HCT116 (cell line): ENCODE measurements around the gene KRT38. TPM values are rescaled to one million over a fixed set of nuclear protein-coding genes. Genes with fewer than 3 reads are reported as not detected.

ENCODE experiments used
- ATAC-seq: fragments of 200-7000 bp; cut with Tn5 transposase; 2 replicates; pipeline ENCODE4 v1.9.1; 2020; ENCODE audit warnings: mild to moderate bottlenecking, moderate library complexity
- BruUV-seq: library from RNA; stranded (reverse); fragments of 400-500 nt; replicated peaks from 2 replicates; lab custom pipeline; 2021; lab: Mats Ljungman, UMichigan
- CTCF ChIA-PET: fragments of 300-600 bp; sonication (Branson Sonifier 250); formaldehyde crosslinking; loops from one replicate; lab custom pipeline; 2021; ENCODE audit warnings: antibody characterized with exemption; lab: Charles Lee
- POLR2A ChIA-PET: fragments of 300-600, 350-600 bp; sonication (Branson Sonifier 250); formaldehyde crosslinking; loops from one replicate; lab custom pipeline; 2021; ENCODE audit warnings: antibody characterized with exemption; lab: Charles Lee
- RAD21 ChIA-PET, 2 experiments: fragments of 300-600 bp; sonication (Branson Sonifier 250); formaldehyde crosslinking; loops; one replicate each; lab custom pipeline; 2023; ENCODE audit warnings: low total read pairs in 2 of 2; ENCODE audit not compliant: uncharacterized antibody in 2 of 2, unreplicated experiment in 2 of 2, low non-redundant PET in 1 of 2; lab: Charles Lee
- DNase-seq: peaks from one replicate; pipeline ENCODE4 v3.0.0-alpha.2; 2010; ENCODE audit warnings: low read depth, low spot score
- H2AFZ ChIP-seq: fragments of 200-600 bp; shearing (Covaris generic), sonication (generic); 2 replicates; pipeline ENCODE4 v1.6.1; 2017; ENCODE audit warnings: low read depth, mixed run types, mixed read lengths, antibody characterized with exemption, low read length; ENCODE audit not compliant: poor library complexity, severe bottlenecking
- H3K27ac ChIP-seq: 2 replicates; pipeline ENCODE4 v1.5.1; 2012; ENCODE audit warnings: low read depth, low read length
- H3K27me3 ChIP-seq: fragments of 200-600 bp; sonication (generic); 2 replicates; pipeline ENCODE4 v1.6.1; 2016; ENCODE audit warnings: mixed run types, low read length, mixed read lengths; ENCODE audit not compliant: insufficient read depth
- H3K36me3 ChIP-seq, 2 experiments: fragments of 200-500 bp in 1 of 2; fragments of 200-600 bp in 1 of 2; sonication (Bioruptor generic) in 1 of 2; sonication (generic) in 1 of 2; 2 replicates each; pipeline versions ENCODE4 v1.5.1 to v1.6.1; 2014 to 2016; ENCODE audit warnings: low read length in 2 of 2, inconsistent platforms in 1 of 2, mixed read lengths in 1 of 2, mixed run types in 1 of 2; ENCODE audit not compliant: insufficient read depth in 2 of 2, control insufficient read depth in 1 of 2
- H3K4me1 ChIP-seq, 2 experiments: fragments of 200-600 bp in 1 of 2; sonication (generic) in 1 of 2; 2 replicates each; pipeline versions ENCODE4 v1.5.1 to v1.6.1; 2012 to 2017; ENCODE audit warnings: low read length in 2 of 2, inconsistent platforms in 1 of 2, mild to moderate bottlenecking in 1 of 2, mixed read lengths in 1 of 2, mixed run types in 1 of 2, moderate library complexity in 1 of 2; ENCODE audit not compliant: insufficient read depth in 2 of 2, control insufficient read depth in 1 of 2
- H3K4me2 ChIP-seq: fragments of 200-600 bp; sonication (generic); 2 replicates; pipeline ENCODE4 v1.6.1; 2017; ENCODE audit warnings: mixed run types, low read length, mixed read lengths
- H3K4me3 ChIP-seq, 2 experiments: fragments of 200-600 bp in 1 of 2; sonication (generic) in 1 of 2; replicated peaks in 1 of 2; 2 replicates each; pipeline ENCODE4 v1.5.1; 2011 to 2016; ENCODE audit warnings: low read length in 2 of 2, control low read depth in 1 of 2, low read depth in 1 of 2, mild to moderate bottlenecking in 1 of 2, mixed read lengths in 1 of 2, mixed run types in 1 of 2
- H3K79me2 ChIP-seq: fragments of 200-600 bp; sonication (generic); 2 replicates; pipeline ENCODE4 v1.6.1; 2017; ENCODE audit warnings: mild to moderate bottlenecking, mixed run types, low read length, moderate library complexity, mixed read lengths; ENCODE audit not compliant: insufficient read depth
- H3K9ac ChIP-seq: fragments of 200-600 bp; sonication (generic); 2 replicates; pipeline ENCODE4 v1.6.1; 2016; ENCODE audit warnings: low read length, mixed read lengths
- H3K9me2 ChIP-seq: fragments of 200-600 bp; sonication (generic), shearing (Covaris generic); 2 replicates; pipeline ENCODE4 v1.6.1; 2017; ENCODE audit warnings: mixed run types, mild to moderate bottlenecking, moderate library complexity; ENCODE audit not compliant: insufficient read depth
- H3K9me3 ChIP-seq, 2 experiments: fragments of 200-500 bp in 1 of 2; fragments of 200-600 bp in 1 of 2; sonication (Bioruptor generic) in 1 of 2; sonication (generic) in 1 of 2; 2 replicates each; pipeline ENCODE4 v1.6.1; 2014 to 2017; ENCODE audit warnings: low read length in 2 of 2, mixed read lengths in 2 of 2, inconsistent platforms in 1 of 2, low read depth in 1 of 2, mild to moderate bottlenecking in 1 of 2, mixed run types in 1 of 2, moderate library complexity in 1 of 2; ENCODE audit not compliant: control insufficient read depth in 1 of 2, insufficient read depth in 1 of 2
- H4K20me1 ChIP-seq: fragments of 200-600 bp; sonication (generic), shearing (Covaris generic); 2 replicates; pipeline ENCODE4 v1.6.1; 2017; ENCODE audit warnings: mixed run types, mild to moderate bottlenecking, moderate library complexity; ENCODE audit not compliant: insufficient read depth
- CBX3 ChIP-seq: IDR thresholded peaks from 2 replicates; pipeline ENCODE4 v1.6.1; 2012; ENCODE audit warnings: low read depth
- CEBPB ChIP-seq: IDR thresholded peaks from 2 replicates; pipeline ENCODE4 v1.6.1; 2012; ENCODE audit warnings: low read depth
- EGR1 ChIP-seq: IDR thresholded peaks from 2 replicates; pipeline ENCODE4 v1.6.1; 2012; ENCODE audit warnings: low read depth
- ELF1 ChIP-seq: IDR thresholded peaks from 2 replicates; pipeline ENCODE4 v1.6.1; 2012; ENCODE audit warnings: low read depth, borderline replicate concordance
- EZH2 ChIP-seq: fragments of 200-600 bp; sonication (generic); IDR thresholded peaks from 2 replicates; pipeline ENCODE4 v1.6.1; 2017; ENCODE audit warnings: antibody characterized with exemption, mixed run types
- EZH2phosphoT487 ChIP-seq: fragments of 200-600 bp; IDR thresholded peaks from 2 replicates; pipeline ENCODE4 v1.6.1; 2018; ENCODE audit warnings: antibody characterized with exemption, borderline replicate concordance
- FOSL1 ChIP-seq: IDR thresholded peaks from 2 replicates; pipeline ENCODE4 v1.6.1; 2012; ENCODE audit warnings: low read depth
- JUND ChIP-seq: IDR thresholded peaks from 2 replicates; pipeline ENCODE4 v1.6.1; 2012
- MAX ChIP-seq: IDR thresholded peaks from 2 replicates; pipeline ENCODE4 v1.6.1; 2012
- POLR2AphosphoS5 ChIP-seq: IDR thresholded peaks from 2 replicates; pipeline ENCODE4 v1.6.1; 2011; ENCODE audit warnings: mild to moderate bottlenecking, low read depth, low read length, moderate library complexity
- REST ChIP-seq: IDR thresholded peaks from 2 replicates; pipeline ENCODE4 v1.6.1; 2012; ENCODE audit warnings: low read depth
- SIN3A ChIP-seq: IDR thresholded peaks from 2 replicates; pipeline ENCODE4 v1.6.1; 2012; ENCODE audit warnings: low read depth
- SP1 ChIP-seq: IDR thresholded peaks from 2 replicates; pipeline ENCODE4 v1.6.1; 2012; ENCODE audit warnings: low read depth
- SRF ChIP-seq: IDR thresholded peaks from 2 replicates; pipeline ENCODE4 v1.6.1; 2012; ENCODE audit warnings: low read depth
- TCF7L2 ChIP-seq: IDR thresholded peaks from 2 replicates; pipeline ENCODE4 v1.7.0; 2011; ENCODE audit warnings: borderline replicate concordance, inconsistent platforms; ENCODE audit not compliant: insufficient read depth, insufficient read length; ENCODE audit errors: extremely low read depth
- YY1 ChIP-seq: IDR thresholded peaks from 2 replicates; pipeline ENCODE4 v1.6.1; 2011; ENCODE audit warnings: low read length, low read depth, moderate library complexity, mild to moderate bottlenecking; ENCODE audit not compliant: insufficient replicate concordance; ENCODE audit errors: extremely low read depth
- intact Hi-C: fragments of 100-400 bp; cut with micrococcal nuclease; formaldehyde crosslinking; loops from 2 replicates; pipeline ENCODE4 v1.10.0; 2022
- total RNA-seq: library from RNA; stranded (reverse); gene quantifications from one replicate; pipeline ENCODE4 v1.2.1, GENCODE V29; 2021; ENCODE audit not compliant: unreplicated experiment
- TF ChIP-seq, protein P1 (sequence below), 3 experiments: fragments of 200-600 bp in 1 of 3; sonication (generic) in 1 of 3; IDR thresholded peaks in 2 of 3; conservative IDR thresholded peaks in 1 of 3; 2 replicates each; pipeline ENCODE4 v1.5.1; 2012 to 2017; ENCODE audit warnings: low read depth in 2 of 3, low read length in 2 of 3, antibody characterized with exemption in 1 of 3, borderline replicate concordance in 1 of 3, control low read depth in 1 of 3, mild to moderate bottlenecking in 1 of 3, mixed read lengths in 1 of 3, mixed run types in 1 of 3, moderate library complexity in 1 of 3; ENCODE audit not compliant: insufficient read depth in 1 of 3

The KRT38 gene
- total RNA-seq, 1 experiment from 2014 or later: not detected

- TF ChIP-seq, protein P1, sequence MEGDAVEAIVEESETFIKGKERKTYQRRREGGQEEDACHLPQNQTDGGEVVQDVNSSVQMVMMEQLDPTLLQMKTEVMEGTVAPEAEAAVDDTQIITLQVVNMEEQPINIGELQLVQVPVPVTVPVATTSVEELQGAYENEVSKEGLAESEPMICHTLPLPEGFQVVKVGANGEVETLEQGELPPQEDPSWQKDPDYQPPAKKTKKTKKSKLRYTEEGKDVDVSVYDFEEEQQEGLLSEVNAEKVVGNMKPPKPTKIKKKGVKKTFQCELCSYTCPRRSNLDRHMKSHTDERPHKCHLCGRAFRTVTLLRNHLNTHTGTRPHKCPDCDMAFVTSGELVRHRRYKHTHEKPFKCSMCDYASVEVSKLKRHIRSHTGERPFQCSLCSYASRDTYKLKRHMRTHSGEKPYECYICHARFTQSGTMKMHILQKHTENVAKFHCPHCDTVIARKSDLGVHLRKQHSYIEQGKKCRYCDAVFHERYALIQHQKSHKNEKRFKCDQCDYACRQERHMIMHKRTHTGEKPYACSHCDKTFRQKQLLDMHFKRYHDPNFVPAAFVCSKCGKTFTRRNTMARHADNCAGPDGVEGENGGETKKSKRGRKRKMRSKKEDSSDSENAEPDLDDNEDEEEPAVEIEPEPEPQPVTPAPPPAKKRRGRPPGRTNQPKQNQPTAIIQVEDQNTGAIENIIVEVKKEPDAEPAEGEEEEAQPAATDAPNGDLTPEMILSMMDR (IDR thresholded peaks at IDR 0.05 in 2 of 3, conservative IDR thresholded peaks at IDR 0.05 in 1 of 3; ENCODE audit: borderline replicate concordance in 1 of 3, insufficient read depth in 1 of 3, low read depth in 2 of 3, low read length in 2 of 3): no peak
- TF ChIP-seq SIN3A (no peak), REST (no peak), SP1 (peak; percentile 86), SRF (peak; percentile 58; the same call in 1 of the 2 replicates), EGR1 (no peak), TCF7L2 (peak; percentile 19)
Observed at GRCh38 chr17:41464682-41465081, 23.9 kb upstream of the KRT38 start (continued).

DNA sequence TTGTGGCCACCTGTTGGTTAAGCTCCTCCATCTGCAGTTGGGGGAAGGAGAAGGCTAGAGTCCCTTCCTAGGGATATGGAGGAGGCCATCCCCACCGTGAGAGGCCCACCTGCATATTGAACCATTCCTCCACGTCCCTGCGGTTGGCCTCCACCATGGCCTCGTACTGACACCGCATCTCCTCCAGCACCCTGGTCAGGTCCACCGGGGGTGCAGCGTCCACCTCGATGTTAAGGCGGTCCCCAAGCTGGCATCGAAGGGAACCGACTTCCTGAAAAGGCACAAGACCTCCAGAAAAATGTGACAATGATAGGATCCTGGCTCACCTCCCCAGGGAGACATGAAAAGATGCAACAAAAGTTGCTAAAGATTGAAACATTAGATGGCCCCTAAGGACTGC lies 23.4 kb upstream of the KRT38 start:
- DNase-seq (no peak), ATAC-seq (no peak)
- Histone ChIP-seq H3K9ac (peak overlapping the region; percentile 43), H3K9me2 (no peaks in the 10 kb centered on the region), H4K20me1 (no peaks in the 10 kb centered on the region), H3K9me3 (peaks cover 3 to 7% of the 10 kb centered on the region in 2 experiments; a peak in 1 of 4 replicates), H3K36me3 (no peaks in the 10 kb centered on the region), H2AFZ (no peak overlapping the region), H3K4me3 (no peak overlapping the region), H3K27me3 (no peaks in the 10 kb centered on the region), H3K79me2 (no peaks in the 10 kb centered on the region), H3K4me2 (peak overlapping the region; percentile 70), H3K4me1 (peaks cover 15 to 26% of the 10 kb centered on the region in 2 experiments), H3K27ac (peak overlapping the region; percentile 55; the same call in 1 of the 2 replicates)
- POLR2A ChIA-PET: no interaction called here
- intact Hi-C loops: no loop called here
- BruUV-seq: no TSS peak
- CTCF ChIA-PET: no interaction called here
- RAD21 ChIA-PET: no interaction called here
- TF ChIP-seq POLR2AphosphoS5 (no peak), CEBPB (no peak), JUND (no peak), YY1 (no peak), REST (no peak), ELF1 (no peak), EZH2phosphoT487 (no peak), CBX3 (no peak), FOSL1 (no peak), MAX (no peak), EGR1 (no peak), EZH2 (no peak), SIN3A (no peak)
